8988T (cell line): ENCODE results near the gene B3GAT3.
A peak's percentile ranks its signal among the peaks of the same experiment; 100 is the strongest.
"Not testable (repeated sequence)": the region's sequence is repeated elsewhere in the genome, so short reads cannot be mapped to it uniquely, and the experiment has no call there.

Experiments
- DNase-seq: peaks from one replicate; pipeline ENCODE4 v3.0.0; 2011

Gene B3GAT3

GRCh38 chr11:62602141-62603071 lies 19.4 kb downstream of the B3GAT3 start:
- DNase-seq = no peak

GRCh38 chr11:62601372-62602140 lies 20.2 kb downstream of the B3GAT3 start, which contains the start of gene MTA2:
TSS of gene MTA2 (minus strand) at chr11:62601865. CDS start at chr11:62601450, 415 bp downstream.
- DNase-seq = peak; percentile 98

GRCh38 chr11:62601122-62601371 lies 20.7 kb downstream of the B3GAT3 start:
- no peak for DNase-seq

- no peak for DNase-seq
Measured at GRCh38 chr11:62600367-62601121, 21.2 kb downstream of the B3GAT3 start.

- DNase-seq = no peak
Measured at GRCh38 chr11:62599901-62600300, 21.9 kb downstream of the B3GAT3 start.

GRCh38 chr11:62599069-62599696 lies 22.6 kb downstream of the B3GAT3 start:
- peak; percentile 97 for DNase-seq

- DNase-seq = no peak
Measured at GRCh38 chr11:62595124-62595523, 26.7 kb downstream of the B3GAT3 start.

GRCh38 chr11:62593434-62594044 lies 28.2 kb downstream of the B3GAT3 start:
- peak; percentile 80 for DNase-seq

- DNase-seq = no peak
Measured at GRCh38 chr11:62592989-62593421, 28.8 kb downstream of the B3GAT3 start.

GRCh38 chr11:62592146-62592815 lies 29.5 kb downstream of the B3GAT3 start:
- DNase-seq = no peak

GRCh38 chr11:62591448-62592145 lies 30.2 kb downstream of the B3GAT3 start, which contains the start of gene TUT1:
TSS of gene TUT1 (minus strand) at chr11:62591523. CDS start at chr11:62591485, 38 bp downstream.
- DNase-seq = peak; percentile 77

GRCh38 chr11:62588966-62589637 lies 32.7 kb downstream of the B3GAT3 start:
- DNase-seq = no peak

- not testable (repeated sequence) for DNase-seq
Measured at GRCh38 chr11:62585356-62585755, 36.4 kb downstream of the B3GAT3 start.

- not testable (repeated sequence) for DNase-seq
Measured at GRCh38 chr11:62581735-62582134, 40.1 kb downstream of the B3GAT3 start.

GRCh38 chr11:62580959-62581715 lies 40.6 kb downstream of the B3GAT3 start:
- no peak for DNase-seq

- DNase-seq = no peak
Measured at GRCh38 chr11:62579252-62579651, 42.5 kb downstream of the B3GAT3 start.

GRCh38 chr11:62578541-62578940 lies 43.2 kb downstream of the B3GAT3 start:
- no peak for DNase-seq

- DNase-seq = no peak
Measured at GRCh38 chr11:62577046-62577714, 44.6 kb downstream of the B3GAT3 start.

- DNase-seq = no peak
Measured at GRCh38 chr11:62575837-62576236, 45.9 kb downstream of the B3GAT3 start.
